Fibroblast of lung (primary cell): ENCODE results near the gene KRT16. TPM values are rescaled to one million over a fixed set of nuclear protein-coding genes. Genes with fewer than 3 reads are reported as not detected.

ENCODE experiments used
- DNase-seq, 2 donors: peaks; one replicate each; pipeline versions ENCODE4 v3.0.0 to v3.0.0-alpha.2; 2010; ENCODE audit warnings: low read depth in 2 of 2
- H2AFZ ChIP-seq: 2 replicates; pipeline ENCODE4 v1.5.1; 2012; ENCODE audit warnings: low read length, control low read depth, inconsistent platforms
- H3K27ac ChIP-seq: 2 replicates; pipeline ENCODE4 v1.5.1; 2011; ENCODE audit warnings: low read length, control low read depth; ENCODE audit not compliant: insufficient read depth
- H3K27me3 ChIP-seq: 2 replicates; pipeline ENCODE4 v1.5.1; 2011; ENCODE audit warnings: mild to moderate bottlenecking, low read length; ENCODE audit not compliant: control insufficient read depth, insufficient read depth
- H3K36me3 ChIP-seq: 2 replicates; pipeline ENCODE4 v1.5.1; 2011; ENCODE audit warnings: low read length; ENCODE audit not compliant: control insufficient read depth, insufficient read depth
- H3K4me1 ChIP-seq: 2 replicates; pipeline ENCODE4 v1.5.1; 2011; ENCODE audit warnings: low read length; ENCODE audit not compliant: control insufficient read depth, insufficient read depth; ENCODE audit errors: extremely low read depth
- H3K4me2 ChIP-seq: 2 replicates; pipeline ENCODE4 v1.5.1; 2011; ENCODE audit warnings: low read length, control low read depth; ENCODE audit not compliant: insufficient read depth; ENCODE audit errors: extremely low read depth
- H3K4me3 ChIP-seq, 4 experiments: fragments of 200-600 bp in 1 of 4; sonication (generic) in 1 of 4; replicated peaks in 1 of 4; 2 replicates each; pipeline ENCODE4 v1.5.1; 2011 to 2016; ENCODE audit warnings: low read length in 4 of 4, low read depth in 3 of 4, mild to moderate bottlenecking in 3 of 4, control low read depth in 2 of 4, inconsistent platforms in 1 of 4, mixed read lengths in 1 of 4; ENCODE audit not compliant: insufficient read depth in 1 of 4; ENCODE audit errors: control extremely low read depth in 1 of 4
- H3K79me2 ChIP-seq: 2 replicates; pipeline ENCODE4 v1.5.1; 2012; ENCODE audit warnings: mild to moderate bottlenecking, low read length, inconsistent platforms; ENCODE audit not compliant: control insufficient read depth, insufficient read depth
- H3K9ac ChIP-seq: 2 replicates; pipeline ENCODE4 v1.5.1; 2011; ENCODE audit warnings: mild to moderate bottlenecking, low read length, control low read depth; ENCODE audit not compliant: insufficient read depth
- H3K9me3 ChIP-seq: 2 replicates; pipeline ENCODE4 v1.5.1; 2012; ENCODE audit warnings: low read depth, low read length; ENCODE audit not compliant: control insufficient read depth, insufficient read depth
- H4K20me1 ChIP-seq: 2 replicates; pipeline ENCODE4 v1.5.1; 2011; ENCODE audit warnings: low read length; ENCODE audit not compliant: control insufficient read depth, insufficient read depth; ENCODE audit errors: extremely low read depth
- EZH2 ChIP-seq: IDR thresholded peaks from 2 replicates; pipeline ENCODE4 v1.5.1; 2012; ENCODE audit warnings: low read length, control low read depth, mild to moderate bottlenecking; ENCODE audit errors: missing control alignments
- polyA plus RNA-seq, 2 donors: library from polyadenylated mRNA; depleted of rRNA in 1 of 2; stranded (reverse) in 1 of 2; unstranded in 1 of 2; fragments of >200 nt; gene quantifications; 2 replicates each; pipeline ENCODE4 v1.2.1, GENCODE V29; 2011 to 2012; ENCODE audit warnings: missing spikeins in 1 of 2
- total RNA-seq: library from RNA; depleted of rRNA; stranded (reverse); fragments of >200 nt; gene quantifications from 2 replicates; pipeline ENCODE4 v1.2.1, GENCODE V29; 2014
- TF ChIP-seq, protein P1 (sequence below), 2 donors: IDR thresholded peaks in 1 of 2; conservative IDR thresholded peaks in 1 of 2; 1 replicate in 1 of 2; 2 replicates in 1 of 2; pipeline ENCODE4 v1.5.1; 2011 to 2012; ENCODE audit warnings: low read length in 2 of 2, control low read depth in 1 of 2, inconsistent platforms in 1 of 2, low read depth in 1 of 2, mild to moderate bottlenecking in 1 of 2

KRT16 gene
- total and polyA plus RNA-seq, 2 donors (not counting 1 experiment from before 2014, with no cell fraction given), result 0.09 TPM; not detected in 1

GRCh38 chr17:41653892-41654677, 41.5 kb upstream of the KRT16 start:
- TF ChIP-seq, protein P1, sequence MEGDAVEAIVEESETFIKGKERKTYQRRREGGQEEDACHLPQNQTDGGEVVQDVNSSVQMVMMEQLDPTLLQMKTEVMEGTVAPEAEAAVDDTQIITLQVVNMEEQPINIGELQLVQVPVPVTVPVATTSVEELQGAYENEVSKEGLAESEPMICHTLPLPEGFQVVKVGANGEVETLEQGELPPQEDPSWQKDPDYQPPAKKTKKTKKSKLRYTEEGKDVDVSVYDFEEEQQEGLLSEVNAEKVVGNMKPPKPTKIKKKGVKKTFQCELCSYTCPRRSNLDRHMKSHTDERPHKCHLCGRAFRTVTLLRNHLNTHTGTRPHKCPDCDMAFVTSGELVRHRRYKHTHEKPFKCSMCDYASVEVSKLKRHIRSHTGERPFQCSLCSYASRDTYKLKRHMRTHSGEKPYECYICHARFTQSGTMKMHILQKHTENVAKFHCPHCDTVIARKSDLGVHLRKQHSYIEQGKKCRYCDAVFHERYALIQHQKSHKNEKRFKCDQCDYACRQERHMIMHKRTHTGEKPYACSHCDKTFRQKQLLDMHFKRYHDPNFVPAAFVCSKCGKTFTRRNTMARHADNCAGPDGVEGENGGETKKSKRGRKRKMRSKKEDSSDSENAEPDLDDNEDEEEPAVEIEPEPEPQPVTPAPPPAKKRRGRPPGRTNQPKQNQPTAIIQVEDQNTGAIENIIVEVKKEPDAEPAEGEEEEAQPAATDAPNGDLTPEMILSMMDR (conservative IDR thresholded peaks at IDR 0.05 in 1 of 2, IDR thresholded peaks at IDR 0.05 in 1 of 2; ENCODE audit: low read depth in 1 of 2, low read length in 2 of 2), result no peak
- TF ChIP-seq EZH2, result no peak
- Histone ChIP-seq H3K36me3 (no peaks in the 10 kb centered on the region), H3K9ac (no peak overlapping the region)

DNA sequence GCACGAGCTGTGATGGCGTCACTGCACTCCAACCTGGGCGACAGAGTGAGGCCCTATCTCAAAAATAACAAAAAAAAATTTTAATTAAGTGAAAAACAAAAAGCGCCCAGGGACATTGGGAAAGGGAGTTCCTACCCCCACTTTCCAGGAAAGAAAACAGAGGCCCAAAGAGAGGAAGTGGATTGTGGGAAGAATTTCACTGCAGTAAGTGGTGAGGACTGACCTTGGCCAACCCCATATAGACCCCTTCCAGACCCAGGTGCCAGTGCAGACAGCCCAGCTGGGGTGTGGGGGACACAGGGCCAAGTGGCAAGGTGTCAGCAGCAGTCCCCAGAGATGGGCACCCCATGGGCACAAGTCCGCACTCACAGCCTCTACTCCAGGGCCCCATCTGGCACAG, 40.9 kb upstream of the KRT16 start:
- no peaks in the 10 kb centered on the region for H3K36me3 ChIP-seq
- H4K20me1 ChIP-seq, result no peaks in the 10 kb centered on the region
- H3K27ac ChIP-seq, result no peak overlapping the region
- no peak for TF ChIP-seq EZH2
- TF ChIP-seq, protein P1 (conservative IDR thresholded peaks at IDR 0.05 in 1 of 2, IDR thresholded peaks at IDR 0.05 in 1 of 2; ENCODE audit: low read depth in 1 of 2, low read length in 2 of 2), result no peak
- no peaks in the 10 kb centered on the region for H3K9me3 ChIP-seq
- peaks cover 2% of the 10 kb centered on the region for H3K4me1 ChIP-seq
- no peak overlapping the region for H3K4me2 ChIP-seq
- H3K9ac ChIP-seq, result no peak overlapping the region
- no peak for DNase-seq
- H3K4me3 ChIP-seq, result no peak overlapping the region
- H3K79me2 ChIP-seq, result no peaks in the 10 kb centered on the region
- no peaks in the 10 kb centered on the region for H3K27me3 ChIP-seq
- no peak overlapping the region for H2AFZ ChIP-seq

More at GRCh38 chr17:41653892-41654677, 41.5 kb upstream of the KRT16 start:
- Histone ChIP-seq H3K9me3 (no peaks in the 10 kb centered on the region), H3K27ac (no peak overlapping the region), H2AFZ (no peak overlapping the region), H3K4me1 (no peaks in the 10 kb centered on the region), H3K27me3 (no peaks in the 10 kb centered on the region), H3K4me3 (no peak overlapping the region), H3K4me2 (no peak overlapping the region), H3K79me2 (no peaks in the 10 kb centered on the region), H4K20me1 (no peaks in the 10 kb centered on the region)
- no peak for DNase-seq

GRCh38 chr17:41652461-41652970, 39.9 kb upstream of the KRT16 start:
- peaks cover 8% of the 10 kb centered on the region for H3K4me1 ChIP-seq
- H3K4me3 ChIP-seq, result no peak overlapping the region
- TF ChIP-seq, protein P1 (conservative IDR thresholded peaks at IDR 0.05 in 1 of 2, IDR thresholded peaks at IDR 0.05 in 1 of 2; ENCODE audit: low read depth in 1 of 2, low read length in 2 of 2), result no peak
- TF ChIP-seq EZH2, result no peak
- no peaks in the 10 kb centered on the region for H3K36me3 ChIP-seq
- no peak for DNase-seq
- H3K9me3 ChIP-seq, result no peaks in the 10 kb centered on the region
- H3K27ac ChIP-seq, result no peak overlapping the region
- no peaks in the 10 kb centered on the region for H4K20me1 ChIP-seq
- no peaks in the 10 kb centered on the region for H3K79me2 ChIP-seq
- no peak overlapping the region for H3K4me2 ChIP-seq
- H3K9ac ChIP-seq, result no peak overlapping the region
- H3K27me3 ChIP-seq, result no peaks in the 10 kb centered on the region
- H2AFZ ChIP-seq, result no peak overlapping the region
